ENCODE data around the gene TP53I13.

Gene TP53I13

DNA sequence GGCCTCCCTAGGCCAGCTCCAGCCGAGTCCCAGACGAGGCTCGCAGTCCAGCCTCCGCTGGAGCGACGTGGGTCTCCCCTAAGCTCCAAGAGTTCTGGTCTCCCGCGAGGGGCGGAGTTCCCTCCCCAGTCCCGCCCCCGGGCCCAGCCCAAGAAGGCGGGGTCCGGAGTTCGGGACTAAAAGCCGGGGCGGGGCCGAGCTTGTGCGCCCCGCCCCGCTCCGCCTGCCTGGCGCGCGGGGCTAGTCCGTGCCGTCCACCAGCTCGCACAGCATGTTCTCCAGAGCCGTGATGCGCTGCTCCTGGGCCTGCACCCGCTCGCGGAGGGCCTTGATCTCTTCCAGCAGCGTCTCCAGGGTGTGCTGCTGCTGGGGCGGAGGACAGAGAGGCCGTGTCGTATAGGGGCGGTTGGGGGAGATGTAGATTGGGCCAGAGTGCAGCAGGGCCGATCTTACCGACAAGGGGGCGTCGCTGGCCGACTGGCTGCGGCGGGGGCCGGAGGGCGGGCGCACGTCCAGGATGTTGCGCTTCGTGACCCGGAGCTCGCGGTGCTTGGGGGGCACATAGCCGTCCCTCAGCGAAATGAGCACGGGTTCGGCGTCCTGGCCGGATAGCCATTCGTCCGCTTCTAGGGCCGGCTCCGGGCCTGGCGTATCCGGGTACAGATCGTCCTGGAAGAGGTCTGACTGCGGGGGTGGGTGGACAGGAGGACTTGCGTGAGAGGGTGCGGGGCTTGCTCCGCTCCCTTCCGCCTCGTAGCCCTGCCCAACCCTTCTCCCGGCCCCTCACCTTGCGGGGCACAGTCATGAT is 47.2 kb downstream of the TP53I13 start:
- peak; percentile 94 for DNase-seq (ENCODE audit: low spot score)

DNA sequence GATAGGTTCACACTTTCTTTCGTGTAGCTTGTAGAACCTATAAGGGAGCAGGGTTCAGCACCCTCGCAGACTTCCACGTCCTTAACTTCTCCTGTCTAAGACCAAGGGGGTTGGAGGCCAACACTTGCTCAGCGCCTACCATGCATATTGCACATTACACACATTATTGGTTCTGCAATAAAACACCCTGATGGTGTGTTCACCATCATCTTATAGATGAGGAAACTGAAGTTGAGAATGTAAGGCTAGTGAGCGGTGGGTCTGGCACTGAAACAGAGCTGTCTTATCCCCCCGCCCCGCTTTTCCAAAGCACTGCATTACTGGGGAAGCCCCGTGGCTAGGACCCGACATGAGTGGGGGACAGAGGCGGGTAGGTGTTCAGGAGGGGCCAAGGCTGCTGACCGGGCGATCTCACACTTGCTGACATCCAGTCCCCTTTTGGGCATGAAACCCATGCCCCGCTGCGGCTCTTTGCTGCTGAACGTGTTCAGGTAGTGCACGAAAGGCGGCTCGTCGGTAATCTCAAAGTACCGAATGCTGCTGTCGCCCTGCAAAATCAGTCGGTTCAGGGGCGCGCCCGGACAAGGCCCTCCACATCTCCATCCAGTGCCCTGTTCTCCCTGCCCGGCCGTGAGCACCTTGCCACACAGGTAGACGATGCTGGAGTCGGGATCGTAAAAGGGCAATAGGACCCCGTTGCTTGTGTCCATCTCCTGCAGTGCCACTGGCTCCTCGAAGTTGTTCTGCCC is 48.0 kb downstream of the TP53I13 start:
- no peak for DNase-seq (ENCODE audit: low spot score)

DNA sequence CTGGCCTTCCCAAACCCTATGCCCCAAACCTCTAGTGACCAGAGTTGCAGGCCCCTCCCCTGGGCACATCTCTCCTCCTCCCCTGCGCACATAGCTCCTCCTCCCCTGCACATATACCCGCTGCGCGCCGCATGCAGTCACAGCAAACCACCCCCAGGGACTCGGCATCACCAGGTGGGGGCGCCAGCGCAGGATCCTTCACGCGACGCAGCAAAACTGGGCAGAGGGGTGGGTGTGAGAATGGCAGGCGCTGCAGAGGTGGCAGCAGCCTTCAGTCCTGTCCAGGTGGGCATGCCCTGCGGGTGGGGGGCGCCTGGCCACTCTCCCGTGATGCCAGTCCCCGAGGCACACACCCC is 48.6 kb downstream of the TP53I13 start:
- DNase-seq (ENCODE audit: low spot score), result peak; percentile 98

DNA sequence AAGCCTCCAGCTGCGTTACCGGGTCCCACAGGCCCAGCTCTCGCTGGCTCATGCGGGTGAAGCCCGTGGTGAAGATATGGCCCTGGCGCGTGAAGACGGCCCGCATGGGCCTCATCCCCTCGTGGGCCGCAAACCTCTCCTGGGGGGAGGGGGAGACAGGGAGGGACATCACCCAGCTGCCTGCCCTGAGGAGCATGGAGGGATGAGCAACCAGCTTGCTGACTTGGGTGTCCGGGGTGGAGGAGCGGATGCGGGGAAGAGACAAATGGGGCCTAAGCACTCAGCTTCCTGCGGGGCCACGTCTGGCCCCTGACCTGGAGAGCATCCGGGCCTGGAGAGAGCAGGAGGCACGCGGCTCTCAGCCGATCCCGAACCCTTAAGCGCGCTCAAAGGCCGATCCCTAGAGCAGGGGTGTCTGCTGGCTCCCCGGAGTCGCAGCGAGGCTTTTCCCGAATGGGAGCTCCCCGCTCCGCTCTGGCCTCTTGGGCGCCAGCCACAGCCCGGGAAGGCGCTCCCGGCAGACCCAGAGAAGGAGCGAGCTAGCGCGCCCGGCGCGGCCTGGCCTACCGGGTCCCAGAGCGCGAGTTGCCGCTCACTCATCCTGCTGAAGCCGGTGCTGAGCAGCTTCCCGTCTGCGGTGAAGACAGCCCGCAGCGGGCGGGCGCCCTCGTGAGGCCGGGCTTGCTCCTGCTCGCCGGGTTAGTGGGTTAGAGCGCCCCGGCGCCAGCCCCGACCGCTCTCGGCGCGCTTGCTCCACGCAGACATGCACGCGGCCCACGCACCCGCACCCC is 49.2 kb downstream of the TP53I13 start:
- DNase-seq (ENCODE audit: low spot score), result peak; percentile 90

DNA sequence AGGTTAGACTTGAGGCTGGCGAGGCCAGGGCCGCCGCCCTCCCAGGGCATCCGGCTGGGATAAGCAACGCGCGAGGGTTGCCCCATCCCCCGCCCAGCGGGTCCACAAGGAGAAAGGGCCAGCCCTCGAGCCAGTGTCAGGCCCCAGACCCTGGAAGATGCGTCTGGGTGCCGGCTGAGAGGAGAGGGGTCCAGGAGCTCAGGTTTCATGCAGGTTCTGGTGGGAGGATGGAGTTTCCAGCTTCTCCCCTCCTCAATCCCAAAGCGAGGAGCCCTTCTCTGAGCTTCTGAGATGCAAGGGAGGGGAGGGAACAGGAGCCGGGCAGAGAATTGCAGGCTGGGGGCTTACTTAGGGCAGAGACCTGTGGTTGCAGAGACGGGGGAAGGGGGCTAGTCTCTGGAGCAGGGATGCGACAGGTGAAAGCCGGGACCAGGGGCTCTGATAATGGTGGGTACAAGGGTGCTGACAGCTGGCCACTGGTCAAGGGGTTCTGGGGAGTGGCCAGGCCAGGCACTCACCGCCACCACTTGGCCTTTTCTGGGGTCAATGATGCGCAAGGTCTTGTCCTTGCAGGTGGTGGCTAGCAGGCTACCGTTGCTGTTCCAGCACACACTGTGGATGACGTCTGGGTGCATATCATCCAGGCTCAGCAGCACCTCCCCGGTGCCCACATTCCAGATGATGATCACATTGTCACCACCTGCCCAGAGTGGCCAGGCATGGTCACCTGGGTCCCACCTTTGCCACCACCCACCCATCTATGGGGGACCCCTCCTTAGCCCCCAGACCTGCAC is 50.0 kb downstream of the TP53I13 start:
- peak; percentile 59 for DNase-seq (ENCODE audit: low spot score)

DNA sequence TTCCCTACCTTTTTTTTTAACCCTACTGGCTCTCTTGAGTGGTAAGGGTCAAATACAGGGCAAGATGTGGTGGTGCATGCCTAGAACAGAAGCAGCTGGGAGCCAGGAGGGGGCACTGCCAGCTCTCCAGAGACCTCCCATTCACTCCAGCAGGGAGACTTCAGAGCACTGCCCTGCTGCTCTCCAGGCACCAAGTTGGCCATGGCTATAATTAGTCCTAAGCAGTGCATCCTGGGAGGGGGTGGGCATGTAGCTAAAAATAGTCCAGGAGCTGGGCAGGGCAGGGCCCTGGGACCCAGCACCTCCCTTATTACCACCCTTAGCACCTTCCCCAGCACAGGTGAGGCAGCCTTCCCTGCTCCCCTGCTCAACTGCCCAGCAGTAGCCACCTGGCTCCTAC is 50.8 kb downstream of the TP53I13 start:
- no peak for DNase-seq (ENCODE audit: low spot score)

DNA sequence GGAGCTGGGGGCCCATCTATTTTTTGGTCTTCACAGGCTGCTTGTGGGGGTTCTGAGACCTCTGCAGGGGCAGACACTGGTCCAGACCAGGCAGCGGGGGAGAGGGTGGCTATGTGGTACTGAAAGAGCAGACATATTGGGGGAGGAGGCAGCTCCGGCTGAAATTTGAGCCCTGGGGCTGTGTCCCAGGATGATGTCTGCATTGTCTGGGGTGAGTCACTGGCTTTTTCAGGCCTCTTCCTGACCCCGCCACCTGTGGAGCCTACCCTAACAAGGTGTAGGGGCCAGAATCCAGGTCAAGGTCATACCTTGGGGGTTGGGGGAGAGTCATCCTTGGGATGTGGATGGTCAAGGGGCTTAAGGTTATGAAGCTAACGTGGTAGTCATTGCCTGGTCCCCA is 51.8 kb downstream of the TP53I13 start:
- no peak for DNase-seq (ENCODE audit: low spot score)

DNA sequence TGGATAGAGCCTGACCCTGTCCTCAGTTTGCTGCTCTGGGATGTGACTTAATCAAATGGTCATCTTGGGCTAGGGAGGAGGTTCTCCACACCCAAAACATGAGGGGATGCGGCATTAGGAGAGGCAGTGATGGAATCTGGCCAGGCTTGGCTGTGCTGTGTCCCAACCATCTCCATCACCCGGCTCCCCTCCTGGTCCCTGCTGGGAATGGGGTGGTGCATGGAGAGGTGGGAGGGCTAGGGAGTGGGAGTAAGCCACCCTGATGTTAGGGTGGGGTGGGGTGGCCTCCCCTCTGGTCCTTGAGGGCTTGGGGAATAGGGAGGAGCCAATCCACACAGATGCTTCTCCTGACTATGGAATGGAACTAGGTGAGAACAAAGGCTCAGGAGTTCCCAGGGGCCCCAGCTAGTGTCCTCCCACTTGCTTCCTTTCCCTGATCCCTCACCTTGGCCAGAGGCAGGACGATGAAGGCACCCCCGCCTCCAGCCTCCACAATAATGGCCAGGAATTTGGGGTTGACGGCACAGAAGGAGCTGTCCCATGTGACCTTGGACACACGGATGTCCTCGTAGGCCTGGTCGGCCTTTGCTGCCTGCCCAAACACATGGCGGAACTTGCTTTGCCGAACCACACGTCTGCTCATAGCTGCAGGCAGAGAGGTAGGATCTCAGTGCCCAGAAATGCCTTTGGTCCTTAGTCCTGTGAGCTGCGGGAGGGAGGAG is 52.4 kb downstream of the TP53I13 start:
- DNase-seq (ENCODE audit: low spot score), result no peak

DNA sequence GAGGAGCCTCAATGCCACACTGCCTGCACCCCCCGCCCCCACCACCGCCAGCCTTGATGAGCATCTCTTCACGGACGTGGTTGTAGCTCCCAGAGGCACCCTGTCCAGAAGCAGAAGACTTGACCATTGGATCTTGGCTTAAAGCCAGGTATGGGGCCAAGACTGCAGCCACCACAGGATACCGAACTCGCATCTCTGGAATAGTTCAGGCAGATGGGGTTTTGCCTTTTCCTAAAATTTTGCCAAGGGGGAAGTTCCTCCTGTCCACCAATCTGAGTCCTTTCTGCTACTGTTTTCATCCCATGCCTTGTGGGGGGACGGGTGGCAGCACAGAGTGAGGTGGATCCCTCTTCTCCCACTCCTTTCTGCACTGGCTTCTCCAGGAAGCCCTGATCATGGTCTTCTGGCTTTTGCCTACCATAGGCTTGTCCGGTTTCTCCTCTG is 53.3 kb downstream of the TP53I13 start:
- no peak for DNase-seq (ENCODE audit: low spot score)

Measured in HuH-7.5 (cell line).